HG03103 (cell line): ENCODE measurements around the gene TMEM255B.
"Not testable (repeated sequence)": the region's sequence is repeated elsewhere in the genome, so short reads cannot be mapped to it uniquely, and the experiment has no call there.

ENCODE experiments used
- ATAC-seq: cut with Tn5 transposase; IDR thresholded peaks from one replicate; pipeline ENCODE4 v1.9.1; 2021; ENCODE audit warnings: low read depth; ENCODE audit not compliant: unreplicated experiment

The TMEM255B gene

GRCh38 chr13:113758651-113759524, at the start of gene TMEM255B:
Gene TMEM255B, plus strand, starts transcription at chr13:113759226. Its CDS starts 44 bp downstream, at chr13:113759270.
- ATAC-seq, result peak; percentile 74

- ATAC-seq, result no peak
Measured at GRCh38 chr13:113722921-113723320, 36.1 kb upstream of the TMEM255B start.

GRCh38 chr13:113723410-113724015, 35.5 kb upstream of the TMEM255B start:
- no peak for ATAC-seq

DNA sequence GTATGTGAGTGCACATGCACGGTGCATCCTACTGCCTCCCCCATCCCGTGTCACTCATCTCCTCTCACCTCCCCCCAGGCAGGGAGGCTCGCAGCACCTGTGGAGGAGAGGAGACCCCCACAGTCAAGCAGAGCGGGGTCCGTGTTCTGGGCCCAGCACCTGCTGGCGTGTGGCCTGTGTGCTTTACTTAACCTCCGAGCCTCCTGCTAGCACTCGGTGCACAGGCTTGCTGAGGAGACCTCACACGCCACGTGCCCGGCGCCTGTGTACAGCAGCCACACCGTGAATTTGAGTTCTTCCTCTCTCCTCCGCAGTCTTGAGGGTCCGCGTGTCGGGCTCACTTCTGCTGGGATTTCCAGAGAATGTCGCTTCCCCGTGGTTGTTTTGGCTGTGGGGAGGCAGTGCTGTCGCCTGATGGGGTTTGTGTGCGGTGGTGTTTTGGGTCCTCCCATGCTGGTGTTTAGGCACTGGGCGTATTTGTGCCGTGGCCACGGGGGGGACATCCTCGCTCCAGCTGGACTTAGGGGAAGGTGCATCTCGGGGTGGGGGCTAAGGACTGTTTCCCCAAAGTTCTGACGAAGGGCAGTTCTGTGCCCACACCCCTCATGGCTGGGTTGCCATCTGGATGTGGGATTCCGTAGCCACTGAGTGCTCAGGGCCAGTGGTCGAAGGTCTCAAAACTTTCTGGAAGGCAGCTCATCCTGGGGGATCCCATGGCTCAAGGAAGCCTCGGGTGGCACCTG, 34.8 kb upstream of the TMEM255B start:
- ATAC-seq, result no peak

- ATAC-seq, result peak; percentile 88
Measured at GRCh38 chr13:113724780-113725315, 34.2 kb upstream of the TMEM255B start.

GRCh38 chr13:113725329-113726105, 33.5 kb upstream of the TMEM255B start:
- ATAC-seq, result not testable (repeated sequence)

DNA sequence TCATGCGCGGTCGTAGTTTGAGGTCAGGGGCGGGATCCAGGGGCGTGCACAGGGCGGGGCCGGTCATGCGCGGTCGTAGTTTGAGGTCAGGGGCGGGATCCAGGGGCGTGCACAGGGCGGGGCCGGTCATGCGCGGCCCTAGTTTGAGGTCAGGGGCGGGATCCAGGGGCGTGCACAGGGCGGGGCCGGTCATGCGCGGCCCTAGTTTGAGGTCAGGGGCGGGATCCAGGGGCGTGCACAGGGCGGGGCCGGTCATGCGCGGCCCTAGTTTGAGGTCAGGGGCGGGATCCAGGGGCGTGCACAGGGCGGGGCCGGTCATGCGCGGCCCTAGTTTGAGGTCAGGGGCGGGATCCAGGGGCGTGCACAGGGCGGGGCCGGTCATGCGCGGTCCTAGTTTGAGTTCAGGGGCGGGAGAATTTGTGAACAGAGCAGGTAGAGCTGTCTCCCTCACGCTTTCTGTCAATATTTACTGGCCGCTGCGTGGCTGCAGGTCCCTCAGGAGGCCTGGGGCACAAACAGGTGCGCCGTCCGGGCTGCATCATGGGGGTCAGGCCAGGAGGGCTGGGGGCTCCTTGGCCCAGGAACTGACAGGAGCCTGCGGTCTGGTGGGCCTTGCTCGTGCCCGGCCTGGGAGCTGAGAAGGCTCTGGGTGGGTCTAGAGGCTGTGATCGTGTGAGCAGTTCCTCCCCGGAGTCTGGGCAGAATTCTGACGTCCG, 32.8 kb upstream of the TMEM255B start:
- not testable (repeated sequence) for ATAC-seq

- ATAC-seq, result no peak
Measured at GRCh38 chr13:113726961-113727411, 32.0 kb upstream of the TMEM255B start.

GRCh38 chr13:113728571-113729054, 30.4 kb upstream of the TMEM255B start:
- ATAC-seq, result no peak

GRCh38 chr13:113729187-113730019, 29.6 kb upstream of the TMEM255B start:
- ATAC-seq, result no peak

DNA sequence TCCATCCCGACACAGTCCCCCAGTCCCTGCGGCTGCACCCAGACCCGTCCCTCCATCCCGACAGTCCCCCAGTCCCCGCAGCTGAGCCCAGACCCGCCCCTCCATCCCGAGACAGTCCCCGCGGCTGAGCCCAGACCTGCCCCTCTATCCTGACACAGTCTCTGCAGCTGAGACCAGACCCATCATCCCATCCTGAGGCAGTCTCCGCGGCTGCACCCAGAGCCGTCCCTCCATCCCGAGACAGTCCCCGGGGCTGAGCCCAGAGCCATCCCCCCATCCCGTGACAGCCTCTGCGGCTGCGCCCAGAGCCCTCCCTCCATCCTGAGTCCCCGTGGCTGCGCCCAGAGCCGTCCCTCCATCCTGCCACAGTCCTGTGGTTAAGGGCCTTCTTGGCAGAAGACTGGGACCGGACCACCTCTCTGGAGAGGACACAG, 28.8 kb upstream of the TMEM255B start:
- no peak for ATAC-seq

- no peak for ATAC-seq
Measured at GRCh38 chr13:113730831-113731191, 28.2 kb upstream of the TMEM255B start.

DNA sequence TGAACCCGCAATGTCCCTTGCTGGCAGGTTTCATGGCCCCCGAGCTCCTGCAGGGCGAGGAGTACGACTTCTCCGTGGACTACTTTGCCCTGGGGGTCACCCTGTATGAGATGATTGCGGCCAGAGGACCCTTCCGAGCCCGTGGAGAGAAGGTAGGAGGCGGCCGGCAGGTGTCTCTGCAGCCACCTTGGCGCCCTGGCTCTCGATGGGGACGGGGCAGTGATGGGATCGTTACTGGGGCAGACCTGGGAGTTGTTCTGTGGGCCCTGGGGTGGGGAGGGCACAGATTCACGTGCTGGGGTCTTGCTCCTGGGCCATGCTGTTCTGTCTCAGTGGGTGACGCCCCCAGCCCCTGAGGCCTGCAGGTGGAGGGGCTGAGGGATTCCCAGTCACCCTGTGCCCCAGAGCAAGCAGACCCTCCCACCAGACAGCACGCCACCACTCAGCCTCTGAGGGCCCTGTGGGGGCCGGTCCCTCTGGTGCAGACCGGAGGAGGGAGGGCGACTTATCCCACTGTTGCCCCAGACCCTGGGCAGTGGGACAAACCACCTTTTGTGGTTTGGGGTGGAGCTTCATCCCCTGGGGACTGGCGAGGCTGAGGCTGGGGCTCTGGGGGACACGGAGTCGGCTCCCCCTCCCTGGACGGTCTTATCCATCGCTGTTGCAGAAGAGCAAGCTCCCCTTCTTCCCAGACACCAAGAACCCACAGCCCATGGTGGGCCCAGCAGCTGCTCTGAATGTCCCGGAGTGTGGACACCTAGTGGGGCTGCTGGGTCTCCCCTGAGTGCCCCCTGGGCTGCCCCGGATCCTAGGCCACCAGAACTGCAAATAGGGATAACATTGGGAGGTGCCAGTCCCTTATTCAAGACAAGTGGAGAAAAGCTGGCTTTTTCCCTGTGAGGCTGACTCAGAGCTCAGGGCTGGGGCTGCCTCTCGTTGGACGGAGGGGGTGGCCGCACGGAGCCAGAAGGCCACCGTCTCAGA, 27.5 kb upstream of the TMEM255B start:
- no peak for ATAC-seq

GRCh38 chr13:113732176-113732960, 26.7 kb upstream of the TMEM255B start:
- no peak for ATAC-seq

DNA sequence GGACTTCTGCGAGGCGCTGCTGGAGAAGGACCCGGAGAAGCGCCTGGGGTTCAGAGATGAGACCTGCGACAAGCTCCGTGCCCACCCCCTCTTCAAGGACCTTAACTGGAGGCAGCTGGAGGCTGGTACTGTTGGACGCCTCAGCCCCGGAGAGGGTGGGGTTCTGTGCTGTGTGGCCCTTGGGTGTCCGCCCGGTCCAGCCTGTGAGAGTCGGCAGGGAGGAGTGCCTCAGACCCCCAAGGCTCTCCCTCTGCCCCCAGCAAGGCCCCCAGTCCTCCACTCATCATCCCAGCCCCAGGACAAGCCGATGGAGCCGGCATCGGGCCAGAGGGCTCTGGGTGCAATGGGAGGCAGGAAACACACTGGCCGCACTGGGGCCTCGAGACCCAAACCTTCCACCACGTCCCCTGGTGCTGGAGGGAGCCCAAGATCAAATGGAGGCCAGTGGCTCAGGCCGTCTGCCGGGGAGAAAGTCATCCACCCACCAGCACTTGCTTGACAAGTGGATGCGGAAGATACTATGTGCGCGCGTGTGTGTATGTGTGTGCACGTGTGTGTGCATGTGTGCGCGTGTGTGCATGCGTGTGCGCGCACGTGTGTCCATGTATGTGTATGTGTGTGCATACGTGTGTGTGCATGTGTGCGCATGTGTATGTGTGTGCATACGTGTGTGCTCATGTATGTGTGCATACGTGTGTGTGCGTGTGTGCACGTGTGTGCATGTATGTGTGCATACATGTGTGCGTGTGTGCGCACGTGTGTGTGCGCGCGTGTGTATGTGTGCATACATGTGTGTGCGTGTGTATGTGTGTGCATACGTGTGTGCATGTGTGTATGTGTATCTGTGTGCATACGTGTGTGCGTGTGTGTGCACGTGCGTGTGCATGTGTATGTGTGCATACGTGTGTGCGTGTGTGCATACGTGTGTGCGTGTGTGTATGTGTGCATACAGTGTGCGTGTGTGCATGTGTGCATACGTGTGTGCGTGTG, 25.8 kb upstream of the TMEM255B start:
- no peak for ATAC-seq
